OCI-LY3 (cell line): ENCODE results near the gene EPX.

Source experiments
- H2AFZ ChIP-seq: fragments of 200-600, 300-600 bp; shearing (Covaris generic); 2 replicates; pipeline ENCODE4 v1.6.0; 2014; ENCODE audit warnings: antibody characterized with exemption, low read depth, low read length
- H3K27ac ChIP-seq: fragments of 200-600, 300-600 bp; sonication (generic); 2 replicates; pipeline ENCODE4 v1.5.1; 2014; ENCODE audit warnings: mild to moderate bottlenecking, low read length, moderate library complexity, mixed read lengths
- H3K27me3 ChIP-seq: fragments of 200-600, 300-600 bp; sonication (generic); 2 replicates; pipeline ENCODE4 v1.6.1; 2014; ENCODE audit warnings: low read depth, low read length, mixed read lengths
- H3K36me3 ChIP-seq: fragments of 200-600, 300-600 bp; sonication (generic); replicated peaks from 2 replicates; pipeline ENCODE3; 2014; ENCODE audit warnings: low read depth, low read length, mixed read lengths
- H3K4me1 ChIP-seq: fragments of 300-600, 200-600 bp; sonication (generic); 2 replicates; pipeline ENCODE4 v1.6.1; 2014; ENCODE audit warnings: low read length, mixed read lengths
- H3K4me2 ChIP-seq: fragments of 200-600, 300-600 bp; sonication (generic); 2 replicates; pipeline ENCODE4 v1.6.1; 2014; ENCODE audit warnings: low read length, mixed read lengths
- H3K4me3 ChIP-seq: fragments of 300-600, 200-600 bp; sonication (generic); 2 replicates; pipeline ENCODE4 v1.5.1; 2014; ENCODE audit warnings: antibody characterized with exemption, mild to moderate bottlenecking, low read length, moderate library complexity
- H3K79me2 ChIP-seq: fragments of 300-600, 200-600 bp; shearing (Covaris generic); 2 replicates; pipeline ENCODE4 v1.6.1; 2014; ENCODE audit warnings: mild to moderate bottlenecking, low read length, mixed read lengths
- H3K9ac ChIP-seq: fragments of 300-600, 200-600 bp; shearing (Covaris generic); 2 replicates; pipeline ENCODE4 v1.6.0; 2014; ENCODE audit warnings: mild to moderate bottlenecking, low read length, moderate library complexity
- H3K9me3 ChIP-seq: fragments of 200-600, 300-600 bp; shearing (Covaris generic); 2 replicates; pipeline ENCODE4 v1.6.1; 2014; ENCODE audit warnings: low read length, mixed read lengths; ENCODE audit not compliant: insufficient read depth
- H4K20me1 ChIP-seq: fragments of 200-600, 300-600 bp; sonication (generic); 2 replicates; pipeline ENCODE4 v1.6.1; 2016; ENCODE audit warnings: low read length, mixed read lengths; ENCODE audit not compliant: insufficient read depth
- EZH2phosphoT487 ChIP-seq: fragments of 200-600 bp; shearing (Covaris generic); IDR thresholded peaks from 2 replicates; pipeline ENCODE4 v1.6.1; 2018; ENCODE audit warnings: antibody characterized with exemption, mixed run types, low read depth
- TF ChIP-seq, protein P1 (sequence below): fragments of 200-600, 300-600 bp; sonication (generic); IDR thresholded peaks from 2 replicates; pipeline ENCODE4 v1.5.1; 2014; ENCODE audit warnings: antibody characterized with exemption, low read length, low read depth

Gene EPX

DNA sequence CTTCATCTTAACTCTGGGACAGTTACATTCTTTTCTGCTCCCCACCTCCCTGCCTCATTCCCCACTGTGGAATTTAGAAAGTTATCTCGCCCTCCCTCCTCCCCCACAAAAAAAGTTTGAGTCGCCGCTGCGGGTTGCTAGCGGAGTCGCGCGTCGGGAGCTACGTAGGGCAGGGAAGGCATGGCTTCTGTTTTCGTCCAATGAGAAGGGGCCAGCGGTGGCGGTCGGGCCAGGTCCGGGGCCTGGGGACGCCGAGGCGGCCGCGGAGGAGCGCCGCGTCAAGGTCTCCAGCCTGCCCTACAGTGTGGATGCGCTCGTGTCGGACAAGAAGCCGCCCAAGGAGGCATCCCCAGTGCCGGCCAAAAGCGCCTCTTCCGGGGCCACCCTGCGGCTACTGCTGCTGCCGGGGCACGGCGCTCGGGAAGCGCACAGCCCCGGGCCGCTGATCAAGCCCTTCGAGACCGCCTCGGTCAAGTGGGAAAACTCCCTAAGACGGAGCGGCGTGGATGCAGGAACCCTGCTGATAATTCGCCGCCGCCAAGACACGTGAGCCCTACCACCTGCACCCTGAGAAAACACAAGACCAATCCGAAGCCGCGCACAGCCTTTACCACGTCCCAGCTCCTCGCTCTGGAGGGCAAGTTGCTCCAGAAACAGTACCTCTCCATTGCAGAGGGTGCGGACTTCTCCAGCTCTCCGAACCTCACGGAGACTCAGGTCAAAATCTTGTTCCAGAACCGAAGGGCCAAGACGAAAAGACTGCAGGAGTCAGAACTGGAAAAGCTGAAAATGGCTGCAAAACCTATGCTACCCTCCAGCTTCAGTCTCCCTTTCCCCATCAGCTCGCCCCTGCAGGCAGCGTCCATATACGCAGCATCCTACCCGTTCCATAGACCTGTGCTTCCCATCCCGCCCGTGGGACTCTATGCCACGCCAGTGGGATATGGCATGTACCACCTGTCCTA lies 35.4 kb upstream of the EPX start:
- no peak overlapping the region for H3K4me3 ChIP-seq

DNA sequence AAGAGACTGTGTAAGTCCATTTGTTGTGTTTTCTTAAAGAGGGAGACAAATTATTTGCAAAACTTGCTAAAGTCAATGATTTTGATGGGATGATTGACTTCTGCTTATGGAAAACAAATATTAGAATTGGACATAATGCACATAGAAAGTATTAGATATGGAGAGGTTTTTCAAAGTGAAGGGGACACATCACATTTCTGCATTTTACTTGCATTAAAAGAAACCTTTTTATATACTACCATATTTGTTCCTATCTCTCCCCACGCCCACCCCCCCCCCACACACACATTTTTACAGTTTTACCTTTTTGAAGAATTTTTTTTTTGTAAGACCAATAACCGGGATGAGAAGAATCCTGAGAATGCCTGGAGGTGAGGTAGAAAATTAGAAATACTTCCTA lies 34.3 kb upstream of the EPX start:
- H4K20me1 ChIP-seq, result no peaks in the 10 kb centered on the region
- no peak overlapping the region for H3K4me3 ChIP-seq
- no peaks in the 10 kb centered on the region for H3K4me1 ChIP-seq
- H3K4me2 ChIP-seq, result no peak overlapping the region
- TF ChIP-seq, protein P1, sequence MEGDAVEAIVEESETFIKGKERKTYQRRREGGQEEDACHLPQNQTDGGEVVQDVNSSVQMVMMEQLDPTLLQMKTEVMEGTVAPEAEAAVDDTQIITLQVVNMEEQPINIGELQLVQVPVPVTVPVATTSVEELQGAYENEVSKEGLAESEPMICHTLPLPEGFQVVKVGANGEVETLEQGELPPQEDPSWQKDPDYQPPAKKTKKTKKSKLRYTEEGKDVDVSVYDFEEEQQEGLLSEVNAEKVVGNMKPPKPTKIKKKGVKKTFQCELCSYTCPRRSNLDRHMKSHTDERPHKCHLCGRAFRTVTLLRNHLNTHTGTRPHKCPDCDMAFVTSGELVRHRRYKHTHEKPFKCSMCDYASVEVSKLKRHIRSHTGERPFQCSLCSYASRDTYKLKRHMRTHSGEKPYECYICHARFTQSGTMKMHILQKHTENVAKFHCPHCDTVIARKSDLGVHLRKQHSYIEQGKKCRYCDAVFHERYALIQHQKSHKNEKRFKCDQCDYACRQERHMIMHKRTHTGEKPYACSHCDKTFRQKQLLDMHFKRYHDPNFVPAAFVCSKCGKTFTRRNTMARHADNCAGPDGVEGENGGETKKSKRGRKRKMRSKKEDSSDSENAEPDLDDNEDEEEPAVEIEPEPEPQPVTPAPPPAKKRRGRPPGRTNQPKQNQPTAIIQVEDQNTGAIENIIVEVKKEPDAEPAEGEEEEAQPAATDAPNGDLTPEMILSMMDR, result no peak
- TF ChIP-seq EZH2phosphoT487, result no peak
- no peaks in the 10 kb centered on the region for H3K36me3 ChIP-seq
- H3K9ac ChIP-seq, result no peak overlapping the region
- no peak overlapping the region for H3K27ac ChIP-seq
- H3K9me3 ChIP-seq, result no peaks in the 10 kb centered on the region
- no peak overlapping the region for H2AFZ ChIP-seq
- no peaks in the 10 kb centered on the region for H3K79me2 ChIP-seq
- H3K27me3 ChIP-seq, result peaks cover 41% of the 10 kb centered on the region

More for the DNA sequence above, 35.4 kb upstream of the EPX start:
- Histone ChIP-seq H3K4me1 (no peaks in the 10 kb centered on the region), H2AFZ (no peak overlapping the region), H4K20me1 (no peaks in the 10 kb centered on the region), H3K9ac (no peak overlapping the region), H3K4me2 (no peak overlapping the region), H3K79me2 (no peaks in the 10 kb centered on the region), H3K27ac (no peak overlapping the region), H3K36me3 (no peaks in the 10 kb centered on the region), H3K9me3 (no peaks in the 10 kb centered on the region), H3K27me3 (peaks cover 45% of the 10 kb centered on the region)
- TF ChIP-seq, protein P1, result no peak
- no peak for TF ChIP-seq EZH2phosphoT487

DNA sequence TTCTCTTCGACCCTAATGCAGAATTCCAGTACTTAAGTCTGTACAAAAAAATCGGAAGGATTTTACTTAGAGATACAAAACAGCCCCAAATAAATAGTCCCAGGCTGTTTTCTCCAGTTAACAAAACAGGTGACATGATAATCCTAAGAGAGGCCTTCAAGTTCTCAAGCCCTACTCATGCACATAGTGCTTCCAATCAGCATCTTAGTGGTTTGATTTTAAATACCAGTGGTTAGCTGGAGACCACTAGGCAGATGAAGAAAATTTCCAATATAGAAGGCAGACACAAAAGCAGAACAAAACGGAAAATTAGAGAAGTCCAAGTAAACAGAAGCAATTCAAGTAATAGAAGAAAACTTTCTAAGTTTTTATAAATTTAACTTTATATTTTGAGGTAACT lies 31.0 kb upstream of the EPX start:
- Histone ChIP-seq H3K4me1 (no peaks in the 10 kb centered on the region), H3K27me3 (peaks cover 42% of the 10 kb centered on the region)
- TF ChIP-seq EZH2phosphoT487, result no peak
- TF ChIP-seq, protein P1, result no peak

DNA sequence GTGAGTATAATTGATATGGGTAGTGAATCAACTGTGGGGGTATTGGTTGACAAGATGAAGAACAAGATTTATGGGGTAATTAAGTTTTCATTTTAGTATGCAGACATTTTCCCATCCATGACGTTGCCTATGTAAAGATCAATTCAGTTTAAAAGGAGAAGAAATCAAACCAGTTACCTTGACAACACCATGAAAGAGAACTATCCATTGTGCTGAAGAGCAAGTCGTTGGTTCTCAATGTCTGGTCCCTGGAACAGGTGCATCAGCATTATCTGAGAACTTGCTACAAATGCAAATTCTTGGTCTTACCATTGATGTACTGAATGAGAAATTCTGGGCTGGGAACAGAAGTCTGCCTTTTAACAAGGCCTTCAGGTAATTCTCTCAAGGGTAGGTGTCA lies 26.5 kb upstream of the EPX start:
- Histone ChIP-seq H3K27me3 (peaks cover 45% of the 10 kb centered on the region), H3K4me1 (no peaks in the 10 kb centered on the region), H3K9ac (no peak overlapping the region), H4K20me1 (no peaks in the 10 kb centered on the region), H3K36me3 (no peaks in the 10 kb centered on the region), H3K27ac (no peak overlapping the region), H2AFZ (no peak overlapping the region), H3K4me3 (no peak overlapping the region), H3K9me3 (no peaks in the 10 kb centered on the region), H3K4me2 (no peak overlapping the region), H3K79me2 (no peaks in the 10 kb centered on the region)
- TF ChIP-seq, protein P1, result no peak
- TF ChIP-seq EZH2phosphoT487, result no peak

More for the DNA sequence above, 31.0 kb upstream of the EPX start:
- Histone ChIP-seq H2AFZ (no peak overlapping the region), H3K9me3 (no peaks in the 10 kb centered on the region), H3K27ac (no peak overlapping the region), H3K79me2 (no peaks in the 10 kb centered on the region), H3K4me2 (no peak overlapping the region), H4K20me1 (no peaks in the 10 kb centered on the region), H3K4me3 (no peak overlapping the region), H3K36me3 (no peaks in the 10 kb centered on the region), H3K9ac (no peak overlapping the region)
